GM19238 (cell line): ENCODE measurements around the gene CDH12.
"Not testable (repeated sequence)": the region's sequence is repeated elsewhere in the genome, so short reads cannot be mapped to it uniquely, and the experiment has no call there.

Experiments used
- DNase-seq: peaks from one replicate; pipeline ENCODE4 v3.0.0; 2011; ENCODE audit warnings: low spot score; ENCODE audit not compliant: insufficient read length

CDH12 gene

GRCh38 chr5:22852807-22853660 lies at the start of gene CDH12:
CDH12 (minus strand) TSS chr5:22853344.
- no peak for DNase-seq

DNA sequence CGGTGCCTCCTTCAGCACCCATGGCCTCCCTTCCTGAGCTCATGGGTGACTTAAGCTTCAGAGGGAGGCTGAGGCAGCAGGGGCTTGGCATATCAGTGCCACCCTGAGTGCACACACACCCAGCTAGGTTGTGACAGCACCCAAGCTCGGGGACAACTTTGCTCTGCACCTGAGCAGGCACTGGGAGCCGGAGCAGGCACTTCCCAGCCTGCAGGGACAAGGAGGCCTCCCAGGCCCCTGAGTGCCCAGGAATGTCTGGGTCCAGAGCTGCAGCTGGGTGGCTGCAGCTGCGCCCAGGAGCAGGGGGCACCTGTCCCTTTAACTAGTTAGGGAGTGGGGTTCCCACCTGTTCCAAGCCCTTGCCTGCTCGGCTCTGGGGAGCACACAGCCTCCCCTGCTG lies 48.7 kb upstream of the CDH12 start:
- no peak for DNase-seq

DNA sequence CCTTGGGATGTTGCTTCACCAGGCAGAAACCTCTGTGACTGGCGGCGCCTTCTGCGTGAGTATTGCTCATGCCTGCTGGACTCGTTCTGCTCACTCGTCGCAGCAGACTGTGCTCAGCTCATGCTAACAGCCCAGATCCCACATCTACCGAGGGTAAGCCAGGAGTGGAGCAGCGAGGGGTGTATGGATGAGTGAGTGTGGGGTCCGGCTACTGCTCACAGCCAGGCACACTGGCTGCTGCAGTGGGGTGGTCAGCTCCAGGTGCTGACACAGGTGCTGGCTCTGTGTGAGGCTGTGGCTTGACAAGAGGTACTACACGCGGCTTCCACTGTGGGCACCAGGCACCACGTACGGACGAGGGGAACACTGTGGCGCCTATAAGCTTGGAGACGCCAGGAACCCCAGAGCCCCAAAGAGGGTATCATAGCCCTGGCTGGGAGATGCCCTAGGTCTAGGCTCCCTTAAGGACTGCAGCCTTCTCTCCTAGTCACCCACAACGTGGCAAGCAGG lies 47.7 kb upstream of the CDH12 start:
- no peak for DNase-seq

DNA sequence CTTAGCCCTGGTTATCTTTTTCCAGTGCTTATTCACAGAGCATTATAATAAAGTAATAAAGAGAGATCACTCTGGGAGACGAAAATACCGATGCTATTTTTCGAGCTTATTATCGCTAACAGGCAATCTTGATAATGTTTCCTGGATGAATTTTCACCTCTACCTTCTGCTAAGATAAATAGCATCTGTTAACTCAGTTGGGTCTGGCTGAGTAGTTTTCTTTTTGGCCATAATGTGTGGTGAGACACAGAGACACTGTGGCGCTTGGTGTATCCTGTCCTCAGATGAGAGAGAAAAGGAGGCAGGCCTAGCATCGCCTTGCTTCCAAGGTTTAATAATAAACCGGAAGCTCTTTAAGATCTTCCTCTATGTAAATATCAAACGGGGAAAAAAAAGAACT lies 46.2 kb upstream of the CDH12 start:
- DNase-seq, result no peak

DNA sequence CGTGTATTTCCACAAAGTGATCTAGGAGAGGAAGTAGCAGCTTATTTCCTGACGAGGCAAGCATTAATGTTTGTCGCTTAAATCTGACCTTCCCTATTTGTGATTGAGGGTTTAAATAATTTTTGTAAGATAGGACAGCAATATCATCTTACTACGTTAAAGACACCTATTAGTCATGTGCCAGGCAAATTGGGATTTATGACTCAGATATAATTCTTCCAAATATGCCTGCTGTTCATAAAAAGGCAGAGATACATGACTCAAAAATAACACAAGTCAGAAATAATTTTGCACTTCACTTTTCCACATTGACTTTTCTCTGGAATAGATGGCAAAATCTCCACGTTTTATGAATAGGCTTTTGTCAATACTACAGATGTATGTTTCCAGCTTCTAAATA lies 43.0 kb upstream of the CDH12 start:
- DNase-seq, result no peak

DNA sequence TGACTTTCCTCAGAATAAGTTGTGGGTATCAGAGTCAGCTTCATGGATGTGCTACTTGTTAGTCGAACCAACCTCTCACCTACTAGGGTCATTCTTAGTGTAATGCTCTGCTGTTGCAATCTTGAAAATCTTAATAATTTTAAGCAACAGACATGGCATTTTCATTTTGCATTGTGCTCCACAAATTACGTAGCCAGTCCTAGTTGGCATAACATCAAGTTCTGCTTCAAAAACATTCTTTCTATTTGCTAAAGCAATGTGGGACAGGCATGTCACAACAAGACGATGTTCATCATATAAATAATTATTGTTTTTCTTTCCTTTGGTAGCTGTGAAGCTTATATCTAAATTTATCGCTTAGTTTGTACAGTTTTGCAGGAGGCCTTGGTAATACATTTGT lies 39.3 kb upstream of the CDH12 start:
- no peak for DNase-seq

DNA sequence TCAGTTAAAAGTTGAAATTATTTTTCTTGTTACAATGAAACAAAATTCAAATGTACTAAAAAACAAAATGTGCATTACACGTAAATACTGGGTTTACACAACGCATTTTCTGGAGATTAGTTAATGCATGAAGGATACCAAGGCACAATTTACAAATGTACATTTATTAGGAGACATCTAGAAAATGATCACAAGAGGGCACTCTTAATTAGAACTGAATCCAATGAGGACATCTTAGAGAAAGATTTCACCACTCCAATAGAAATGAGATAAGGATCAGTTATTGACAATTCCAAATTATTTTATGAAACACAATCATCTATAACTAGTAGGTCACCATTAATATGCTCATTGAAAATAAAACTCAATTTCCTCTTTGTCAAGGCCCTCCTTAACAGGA lies 36.6 kb upstream of the CDH12 start:
- no peak for DNase-seq

DNA sequence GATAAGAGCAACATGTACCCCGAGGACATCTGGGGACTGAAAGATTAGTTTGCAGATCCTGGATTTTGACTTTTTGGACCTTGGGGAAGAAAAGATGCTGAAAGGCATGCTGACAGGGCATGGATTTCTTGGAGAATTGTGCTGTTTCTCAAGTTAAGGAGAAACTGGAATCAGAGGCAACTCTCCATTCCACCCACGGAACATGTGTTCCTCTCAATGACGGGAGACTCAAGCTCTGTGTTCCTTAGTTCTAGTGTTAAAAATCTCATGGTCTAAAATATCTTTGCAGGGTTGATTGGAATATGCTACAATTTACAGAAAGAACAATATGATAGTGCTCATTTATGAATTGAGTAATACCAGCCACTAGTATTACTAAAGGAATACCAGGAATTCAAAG lies 34.4 kb upstream of the CDH12 start:
- DNase-seq, result no peak

DNA sequence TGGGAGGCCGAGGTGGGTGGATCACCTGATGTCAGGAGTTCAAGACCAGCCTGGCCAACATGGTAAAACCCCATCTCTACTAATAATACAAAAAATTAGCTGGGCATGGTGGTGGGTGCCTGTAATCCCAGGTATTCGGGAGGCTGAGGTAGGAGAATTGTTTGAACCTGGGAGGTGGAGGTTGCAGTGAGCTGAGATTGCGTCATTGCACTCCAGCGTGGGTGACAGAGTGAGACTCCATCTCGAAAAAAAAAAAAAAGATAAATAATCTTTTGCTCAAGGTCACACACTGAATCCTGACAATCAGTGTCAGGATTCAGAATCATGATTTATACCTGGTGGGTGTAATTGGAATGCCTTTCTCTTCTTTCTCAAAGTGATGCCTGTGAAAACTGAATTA lies 5.8 kb upstream of the CDH12 start:
- not testable (repeated sequence) for DNase-seq

DNA sequence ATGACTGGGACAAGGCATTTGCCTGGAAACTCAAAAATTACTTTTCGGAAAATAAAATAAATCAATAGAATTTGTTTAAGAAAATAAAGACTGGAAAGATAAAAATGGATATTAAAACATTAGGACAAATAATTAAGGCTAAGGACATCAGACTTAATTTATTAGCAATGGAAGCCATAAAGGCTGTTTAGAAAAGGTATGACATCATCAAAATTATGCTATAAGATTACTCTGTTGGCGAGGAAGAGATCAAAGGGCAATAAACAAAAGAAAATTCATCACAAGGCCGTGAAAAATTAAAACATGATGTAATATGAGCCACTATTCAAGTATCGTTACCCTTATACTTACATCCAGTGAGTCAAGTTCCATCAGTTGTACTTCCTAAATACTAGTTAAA lies 2.7 kb upstream of the CDH12 start:
- DNase-seq, result no peak

GRCh38 chr5:22850981-22851380 lies 2.2 kb downstream of the CDH12 start:
- DNase-seq, result no peak

GRCh38 chr5:22846693-22847092 lies 6.5 kb downstream of the CDH12 start:
- DNase-seq, result no peak

DNA sequence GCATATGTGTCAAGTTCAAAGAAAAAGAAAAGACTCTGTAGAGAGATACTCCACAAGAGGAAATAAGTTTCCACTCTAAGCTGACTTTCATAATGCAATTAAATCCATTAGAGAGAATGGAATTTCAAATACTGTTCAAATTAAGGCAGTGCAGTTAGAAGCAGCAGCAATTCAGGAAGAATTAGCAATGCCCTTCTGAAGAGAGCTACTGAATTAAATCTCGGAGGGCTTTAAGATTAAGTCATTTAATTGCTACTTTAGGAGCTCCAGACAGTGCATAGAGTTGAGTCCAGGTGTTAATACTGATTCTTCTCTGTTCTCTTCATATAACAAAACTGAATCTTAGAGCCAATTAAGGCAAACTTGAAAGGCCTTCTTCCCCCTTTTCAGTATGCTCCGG lies 8.5 kb downstream of the CDH12 start:
- DNase-seq, result no peak

- no peak for DNase-seq
These were observed 9.0 kb downstream of the CDH12 start for GRCh38 chr5:22844155-22844554.

GRCh38 chr5:22842574-22842973 lies 10.6 kb downstream of the CDH12 start:
- no peak for DNase-seq

GRCh38 chr5:22837803-22838202 lies 15.3 kb downstream of the CDH12 start:
- DNase-seq, result no peak

GRCh38 chr5:22835686-22836085 lies 17.5 kb downstream of the CDH12 start:
- no peak for DNase-seq

- DNase-seq, result no peak
These were observed 59.7 kb downstream of the CDH12 start for GRCh38 chr5:22793463-22793862.

- DNase-seq, result no peak
These were observed 65.3 kb downstream of the CDH12 start for GRCh38 chr5:22787807-22788206.

GRCh38 chr5:22787398-22787797 lies 65.7 kb downstream of the CDH12 start:
- no peak for DNase-seq

DNA sequence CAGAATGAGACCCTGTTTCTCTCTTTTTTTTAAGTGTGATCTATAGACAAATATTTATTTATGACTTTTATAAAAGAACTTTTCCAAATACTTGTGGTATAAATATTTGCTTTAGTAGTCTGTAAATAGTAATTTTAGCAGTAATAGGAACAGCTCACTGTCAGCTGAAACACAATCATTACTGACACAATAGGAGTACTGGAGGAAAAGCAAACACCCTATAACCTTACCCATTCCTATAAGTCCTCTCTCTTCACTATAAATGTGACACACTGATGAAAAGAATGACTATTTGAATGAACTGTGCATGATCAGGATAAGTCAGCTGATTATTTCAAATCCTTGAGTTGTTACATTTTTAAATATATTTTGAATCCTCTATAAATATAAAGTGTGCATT lies 72.4 kb downstream of the CDH12 start:
- DNase-seq, result no peak

DNA sequence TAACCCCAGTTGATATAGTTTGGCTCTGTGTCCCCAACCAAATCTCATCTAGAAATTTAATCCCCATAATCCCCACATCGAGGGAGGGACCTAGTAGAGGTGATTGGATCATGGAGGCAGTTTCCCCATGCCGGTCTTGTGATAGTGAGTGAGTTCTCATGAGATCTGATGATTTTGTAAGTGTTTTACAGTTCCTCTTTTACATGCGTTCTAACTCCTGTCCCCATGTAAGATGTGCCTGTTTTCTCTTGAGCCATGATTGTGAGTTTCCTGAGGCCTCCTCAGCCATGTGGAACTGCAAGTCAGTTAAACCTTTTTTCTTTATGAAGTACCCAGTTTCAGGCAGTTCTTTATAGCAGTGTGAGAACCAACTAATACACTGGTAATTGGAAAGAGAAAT lies 73.6 kb downstream of the CDH12 start:
- DNase-seq, result no peak

DNA sequence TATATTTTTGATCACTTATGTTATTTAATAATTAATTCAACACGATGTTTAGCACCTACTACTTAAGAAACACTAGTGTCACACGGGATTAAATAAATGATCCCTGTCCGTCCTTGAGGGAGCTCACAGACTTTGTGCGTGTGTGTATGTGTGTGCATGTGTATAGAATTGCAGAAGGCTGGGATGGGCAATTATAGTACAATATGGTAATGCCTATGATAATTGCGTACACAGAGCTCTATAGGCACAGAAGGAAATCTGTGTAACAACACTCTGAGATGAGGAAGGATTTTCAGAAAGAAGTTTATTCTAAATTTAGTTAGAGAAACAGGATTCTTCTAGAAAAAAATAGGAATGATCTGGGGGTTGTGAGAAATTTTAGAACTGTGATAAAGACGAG lies 76.9 kb downstream of the CDH12 start:
- no peak for DNase-seq
